ENCODE data around the gene EPHX1.

DNA sequence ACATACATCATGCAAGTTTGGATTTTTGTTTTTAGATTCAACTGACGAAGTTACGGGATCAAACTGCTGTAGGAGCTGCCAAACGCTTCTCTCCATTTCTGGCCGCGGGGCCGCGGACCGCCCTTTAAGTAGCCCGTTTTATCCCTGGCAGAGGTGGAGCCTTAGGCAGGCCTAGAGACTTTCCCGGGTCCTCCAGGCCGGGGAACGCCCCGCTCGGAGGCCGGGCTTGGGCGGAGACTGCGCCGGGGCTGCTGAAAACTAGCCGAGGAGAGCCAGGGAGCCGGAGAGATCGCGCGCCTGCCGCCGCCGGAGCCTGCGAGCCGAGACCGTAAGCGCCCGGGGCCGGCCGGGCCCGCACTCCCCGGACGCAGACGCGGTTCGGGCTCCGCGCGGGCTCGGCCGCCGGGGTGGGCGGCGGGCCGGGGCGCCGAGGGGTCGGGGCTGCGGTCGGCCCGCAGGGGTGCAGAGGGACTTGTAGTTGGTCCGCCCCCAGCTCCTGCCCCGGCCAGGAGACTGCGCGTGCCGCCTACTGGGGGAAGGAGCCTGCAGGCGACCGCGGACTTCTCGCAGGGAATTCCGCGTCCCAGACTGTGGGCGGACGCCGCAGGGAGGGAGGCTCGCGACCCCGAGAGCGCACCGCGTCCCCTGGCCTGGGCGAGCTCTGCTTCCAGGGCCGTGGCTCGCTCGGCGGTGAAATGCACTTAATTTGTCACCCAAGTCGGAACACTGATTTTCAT is at the start of gene EPHX1:
- TF ChIP-seq, protein P1, sequence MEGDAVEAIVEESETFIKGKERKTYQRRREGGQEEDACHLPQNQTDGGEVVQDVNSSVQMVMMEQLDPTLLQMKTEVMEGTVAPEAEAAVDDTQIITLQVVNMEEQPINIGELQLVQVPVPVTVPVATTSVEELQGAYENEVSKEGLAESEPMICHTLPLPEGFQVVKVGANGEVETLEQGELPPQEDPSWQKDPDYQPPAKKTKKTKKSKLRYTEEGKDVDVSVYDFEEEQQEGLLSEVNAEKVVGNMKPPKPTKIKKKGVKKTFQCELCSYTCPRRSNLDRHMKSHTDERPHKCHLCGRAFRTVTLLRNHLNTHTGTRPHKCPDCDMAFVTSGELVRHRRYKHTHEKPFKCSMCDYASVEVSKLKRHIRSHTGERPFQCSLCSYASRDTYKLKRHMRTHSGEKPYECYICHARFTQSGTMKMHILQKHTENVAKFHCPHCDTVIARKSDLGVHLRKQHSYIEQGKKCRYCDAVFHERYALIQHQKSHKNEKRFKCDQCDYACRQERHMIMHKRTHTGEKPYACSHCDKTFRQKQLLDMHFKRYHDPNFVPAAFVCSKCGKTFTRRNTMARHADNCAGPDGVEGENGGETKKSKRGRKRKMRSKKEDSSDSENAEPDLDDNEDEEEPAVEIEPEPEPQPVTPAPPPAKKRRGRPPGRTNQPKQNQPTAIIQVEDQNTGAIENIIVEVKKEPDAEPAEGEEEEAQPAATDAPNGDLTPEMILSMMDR (IDR thresholded peaks at IDR 0.05) = peak in 4 of 6 experiments; percentile 12 to 41 (median 20)
- peak; percentile 94 to 97 for TF ChIP-seq POLR2A (IDR thresholded peaks at IDR 0.05)

Measured in adrenal gland (tissue), 5 donors.